HepG2 (cell line): ENCODE measurements around the gene TAF13. TPM values are rescaled to one million over a fixed set of nuclear protein-coding genes. Genes with fewer than 3 reads are reported as not detected.

Experiments
- DR1 ChIP-seq: sonication (generic); formaldehyde crosslinking; IDR thresholded peaks from 2 replicates; pipeline ENCODE4 v1.8.0; 2021; ENCODE audit warnings: mild to moderate bottlenecking, missing genetic modification reagents, inconsistent platforms
- HOXD1 ChIP-seq: sonication (generic); formaldehyde crosslinking; IDR thresholded peaks from 2 replicates; pipeline ENCODE4 v1.5.0; 2020; ENCODE audit warnings: missing genetic modification reagents
- SRSF1 ChIP-seq: fragments of 200-400 bp; formaldehyde crosslinking; optimal IDR thresholded peaks from 2 replicates; pipeline ENCODE3; 2017; ENCODE audit warnings: mild to moderate bottlenecking, low read depth, low read length, moderate library complexity
- ZMYM4 ChIP-seq: sonication (generic); formaldehyde crosslinking; IDR thresholded peaks from 2 replicates; pipeline ENCODE4 v1.8.1; 2023; ENCODE audit warnings: mild to moderate bottlenecking, missing genetic modification reagents
- ZNF501 ChIP-seq: sonication (generic); formaldehyde crosslinking; IDR thresholded peaks from 2 replicates; pipeline ENCODE4 v1.5.1; 2020; ENCODE audit warnings: mild to moderate bottlenecking, moderate library complexity, missing genetic modification reagents
- ZNF652 ChIP-seq: IDR thresholded peaks from 2 replicates; pipeline ENCODE4 v1.6.1; 2016; ENCODE audit warnings: low read depth, borderline replicate concordance
- ZNF781 ChIP-seq: sonication (generic); formaldehyde crosslinking; IDR thresholded peaks from 2 replicates; pipeline ENCODE4 v1.5.1; 2020; ENCODE audit warnings: borderline replicate concordance, mild to moderate bottlenecking, missing genetic modification reagents; ENCODE audit errors: not compliant biosample characterization
- polyA plus RNA-seq, 8 experiments: library from polyadenylated mRNA; depleted of rRNA in 3 of 8; stranded (reverse) in 7 of 8; unstranded in 1 of 8; fragments of >200 nt; fragmentation: Illumina TruSeq in 4 of 8; extraction: Trizol in 4 of 8; gene quantifications; 2 replicates each; pipeline versions ENCODE4 v1.2.1 to v1.2.3, GENCODE V29; 2011 to 2016; ENCODE audit warnings: low read depth in 4 of 8, missing spikeins in 1 of 8, mixed read lengths in 1 of 8; ENCODE audit not compliant: insufficient read depth in 1 of 8
- total RNA-seq, 5 experiments: library from RNA; depleted of rRNA; stranded (reverse); fragments of >200 nt; fragmentation: Illumina TruSeq; extraction: Trizol; gene quantifications; 2 replicates each; pipeline ENCODE4 v1.2.3, GENCODE V29; 2016; ENCODE audit warnings: low read depth in 1 of 5
- TF ChIP-seq, protein P1 (sequence below): IDR thresholded peaks from 2 replicates; pipeline ENCODE4 v1.6.1; 2016
- TF ChIP-seq, protein P2 (sequence below): sonication (generic); formaldehyde crosslinking; IDR thresholded peaks from 2 replicates; pipeline ENCODE4 v1.8.1; 2023; ENCODE audit warnings: missing genetic modification reagents, mild to moderate bottlenecking, borderline replicate concordance
- TF ChIP-seq, protein P3 (sequence below): sonication (generic); formaldehyde crosslinking; IDR thresholded peaks from 2 replicates; pipeline ENCODE4 v1.9.0; 2021; ENCODE audit warnings: missing genetic modification reagents, borderline replicate concordance
- TF ChIP-seq, protein P4 (sequence below): sonication (generic); formaldehyde crosslinking; IDR thresholded peaks from 2 replicates; pipeline ENCODE4 v1.5.1; 2020; ENCODE audit warnings: mild to moderate bottlenecking, missing genetic modification reagents
- TF ChIP-seq, protein P5 (sequence below): IDR thresholded peaks from 2 replicates; pipeline ENCODE4 v1.6.1; 2016; ENCODE audit warnings: missing biosample characterization, missing genetic modification reagents, low read depth
- TF ChIP-seq, protein P6 (sequence below), 2 experiments: sonication (generic) in 1 of 2; formaldehyde crosslinking in 1 of 2; IDR thresholded peaks; 2 replicates each; pipeline versions ENCODE4 v1.4.0 to v1.6.1; 2016 to 2020; ENCODE audit warnings: borderline replicate concordance in 1 of 2, low read depth in 1 of 2, mild to moderate bottlenecking in 1 of 2, missing genetic modification reagents in 1 of 2

TAF13 gene
- total and polyA plus RNA-seq, 2 of the 13 experiments (the other 11 are each of a cell fraction or from before 2014, with no cell fraction given), result 11.5 to 36.3 TPM

DNA sequence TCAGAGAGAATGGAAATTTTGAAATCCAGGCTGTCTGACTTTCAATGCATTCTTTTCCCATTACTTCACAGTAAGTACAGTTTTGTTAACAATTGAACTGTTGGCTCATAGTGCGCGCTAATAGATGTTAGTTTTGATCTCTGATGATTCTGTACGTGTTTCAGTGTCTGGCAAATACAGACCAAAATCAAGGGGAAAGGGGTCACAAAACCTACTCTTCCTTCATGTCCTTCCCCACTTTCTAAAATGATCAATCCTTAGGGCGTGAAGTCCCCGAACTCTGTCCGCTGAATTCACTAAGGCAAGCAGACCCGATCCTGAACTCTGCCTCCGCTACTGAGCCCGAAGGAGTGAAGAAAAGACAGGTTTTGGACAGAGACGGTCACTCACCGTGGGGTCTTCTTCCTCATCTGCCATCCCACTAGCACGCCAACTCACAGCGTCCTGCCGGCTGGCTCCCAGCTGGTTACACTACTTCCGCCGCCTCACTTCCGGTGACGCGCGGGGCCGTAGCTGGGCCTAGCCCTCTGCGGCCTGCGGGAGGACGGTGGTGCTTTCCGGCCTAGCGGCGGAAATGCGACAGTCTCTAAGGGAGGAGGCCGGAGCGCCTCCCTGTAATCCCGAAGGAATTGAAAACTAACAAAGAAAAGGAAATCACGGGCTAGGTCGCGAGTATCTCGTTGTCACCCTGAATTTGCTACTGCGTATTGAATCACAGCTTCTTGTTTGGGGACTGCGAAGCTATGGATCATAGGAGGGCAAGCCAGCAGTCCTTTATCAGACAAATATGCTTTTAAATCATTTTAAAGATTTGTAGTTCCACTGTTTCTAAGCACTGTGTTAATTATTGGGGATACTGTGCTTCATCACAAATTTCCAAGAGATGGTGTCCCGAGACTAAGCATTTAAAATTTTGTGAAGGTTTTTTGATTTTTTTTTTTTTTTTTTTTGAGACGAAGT, at the start of gene TAF13 (continued):
- TF ChIP-seq SRSF1 (peak; percentile 68), ZNF652 (CRISPR knock-in tag) (peak; percentile 14; the same call in 1 of the 2 replicates), ZMYM4 (peak; percentile 88), ZNF781 (CRISPR knock-in tag) (peak; percentile 84), DR1 (CRISPR knock-in tag) (peak; percentile 93), HOXD1 (CRISPR knock-in tag) (no peak), ZNF501 (CRISPR knock-in tag) (peak; percentile 97)
- TF ChIP-seq, protein P1, sequence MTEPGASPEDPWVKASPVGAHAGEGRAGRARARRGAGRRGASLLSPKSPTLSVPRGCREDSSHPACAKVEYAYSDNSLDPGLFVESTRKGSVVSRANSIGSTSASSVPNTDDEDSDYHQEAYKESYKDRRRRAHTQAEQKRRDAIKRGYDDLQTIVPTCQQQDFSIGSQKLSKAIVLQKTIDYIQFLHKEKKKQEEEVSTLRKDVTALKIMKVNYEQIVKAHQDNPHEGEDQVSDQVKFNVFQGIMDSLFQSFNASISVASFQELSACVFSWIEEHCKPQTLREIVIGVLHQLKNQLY (CRISPR knock-in tag), result peak; percentile 55; the same call in 1 of the 2 replicates
- TF ChIP-seq, protein P2, sequence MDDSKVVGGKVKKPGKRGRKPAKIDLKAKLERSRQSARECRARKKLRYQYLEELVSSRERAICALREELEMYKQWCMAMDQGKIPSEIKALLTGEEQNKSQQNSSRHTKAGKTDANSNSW, result 0 out of 2 replicates have a peak, but pooled peaks have one; percentile 38
- TF ChIP-seq, protein P3, sequence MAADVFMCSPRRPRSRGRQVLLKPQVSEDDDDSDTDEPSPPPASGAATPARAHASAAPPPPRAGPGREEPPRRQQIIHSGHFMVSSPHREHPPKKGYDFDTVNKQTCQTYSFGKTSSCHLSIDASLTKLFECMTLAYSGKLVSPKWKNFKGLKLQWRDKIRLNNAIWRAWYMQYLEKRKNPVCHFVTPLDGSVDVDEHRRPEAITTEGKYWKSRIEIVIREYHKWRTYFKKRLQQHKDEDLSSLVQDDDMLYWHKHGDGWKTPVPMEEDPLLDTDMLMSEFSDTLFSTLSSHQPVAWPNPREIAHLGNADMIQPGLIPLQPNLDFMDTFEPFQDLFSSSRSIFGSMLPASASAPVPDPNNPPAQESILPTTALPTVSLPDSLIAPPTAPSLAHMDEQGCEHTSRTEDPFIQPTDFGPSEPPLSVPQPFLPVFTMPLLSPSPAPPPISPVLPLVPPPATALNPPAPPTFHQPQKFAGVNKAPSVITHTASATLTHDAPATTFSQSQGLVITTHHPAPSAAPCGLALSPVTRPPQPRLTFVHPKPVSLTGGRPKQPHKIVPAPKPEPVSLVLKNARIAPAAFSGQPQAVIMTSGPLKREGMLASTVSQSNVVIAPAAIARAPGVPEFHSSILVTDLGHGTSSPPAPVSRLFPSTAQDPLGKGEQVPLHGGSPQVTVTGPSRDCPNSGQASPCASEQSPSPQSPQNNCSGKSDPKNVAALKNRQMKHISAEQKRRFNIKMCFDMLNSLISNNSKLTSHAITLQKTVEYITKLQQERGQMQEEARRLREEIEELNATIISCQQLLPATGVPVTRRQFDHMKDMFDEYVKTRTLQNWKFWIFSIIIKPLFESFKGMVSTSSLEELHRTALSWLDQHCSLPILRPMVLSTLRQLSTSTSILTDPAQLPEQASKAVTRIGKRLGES (CRISPR knock-in tag), result no peak
- TF ChIP-seq, protein P4, sequence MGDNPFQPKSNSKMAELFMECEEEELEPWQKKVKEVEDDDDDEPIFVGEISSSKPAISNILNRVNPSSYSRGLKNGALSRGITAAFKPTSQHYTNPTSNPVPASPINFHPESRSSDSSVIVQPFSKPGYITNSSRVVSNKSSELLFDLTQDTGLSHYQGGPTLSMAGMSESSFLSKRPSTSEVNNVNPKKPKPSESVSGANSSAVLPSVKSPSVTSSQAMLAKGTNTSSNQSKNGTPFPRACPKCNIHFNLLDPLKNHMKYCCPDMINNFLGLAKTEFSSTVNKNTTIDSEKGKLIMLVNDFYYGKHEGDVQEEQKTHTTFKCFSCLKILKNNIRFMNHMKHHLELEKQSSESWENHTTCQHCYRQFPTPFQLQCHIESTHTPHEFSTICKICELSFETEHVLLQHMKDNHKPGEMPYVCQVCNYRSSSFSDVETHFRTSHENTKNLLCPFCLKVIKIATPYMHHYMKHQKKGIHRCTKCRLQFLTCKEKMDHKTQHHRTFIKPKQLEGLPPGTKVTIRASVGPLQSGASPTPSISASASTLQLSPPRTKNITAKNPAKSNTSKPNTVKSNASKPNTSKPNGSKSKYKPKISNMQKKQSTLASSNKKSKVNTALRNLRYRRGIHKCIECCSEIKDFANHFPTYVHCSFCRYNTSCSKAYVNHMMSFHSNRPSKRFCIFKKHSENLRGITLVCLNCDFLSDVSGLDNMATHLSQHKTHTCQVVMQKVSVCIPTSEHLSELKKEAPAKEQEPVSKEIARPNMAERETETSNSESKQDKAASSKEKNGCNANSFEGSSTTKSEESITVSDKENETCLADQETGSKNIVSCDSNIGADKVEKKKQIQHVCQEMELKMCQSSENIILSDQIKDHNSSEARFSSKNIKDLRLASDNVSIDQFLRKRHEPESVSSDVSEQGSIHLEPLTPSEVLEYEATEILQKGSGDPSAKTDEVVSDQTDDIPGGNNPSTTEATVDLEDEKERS (CRISPR knock-in tag), result peak; percentile 44; the same call in 1 of the 2 replicates
- TF ChIP-seq, protein P5, sequence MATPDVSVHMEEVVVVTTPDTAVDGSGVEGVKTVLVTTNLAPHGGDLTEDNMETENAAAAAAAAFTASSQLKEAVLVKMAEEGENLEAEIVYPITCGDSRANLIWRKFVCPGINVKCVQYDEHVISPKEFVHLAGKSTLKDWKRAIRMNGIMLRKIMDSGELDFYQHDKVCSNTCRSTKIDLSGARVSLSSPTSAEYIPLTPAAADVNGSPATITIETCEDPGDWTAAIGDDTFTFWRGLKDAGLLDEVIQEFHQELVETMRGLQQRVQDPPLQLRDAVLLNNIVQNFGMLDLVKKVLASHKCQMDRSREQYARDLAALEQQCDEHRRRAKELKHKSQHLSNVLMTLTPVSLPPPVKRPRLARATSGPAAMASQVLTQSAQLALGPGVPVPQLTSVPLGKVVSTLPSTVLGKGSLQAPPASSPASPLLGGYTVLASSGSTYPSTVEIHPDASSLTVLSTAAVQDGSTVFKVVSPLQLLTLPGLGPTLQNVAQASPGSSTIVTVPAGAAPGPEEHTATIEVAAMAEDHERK, result peak; percentile 51; the same call in 1 of the 2 replicates
- TF ChIP-seq, protein P6, sequence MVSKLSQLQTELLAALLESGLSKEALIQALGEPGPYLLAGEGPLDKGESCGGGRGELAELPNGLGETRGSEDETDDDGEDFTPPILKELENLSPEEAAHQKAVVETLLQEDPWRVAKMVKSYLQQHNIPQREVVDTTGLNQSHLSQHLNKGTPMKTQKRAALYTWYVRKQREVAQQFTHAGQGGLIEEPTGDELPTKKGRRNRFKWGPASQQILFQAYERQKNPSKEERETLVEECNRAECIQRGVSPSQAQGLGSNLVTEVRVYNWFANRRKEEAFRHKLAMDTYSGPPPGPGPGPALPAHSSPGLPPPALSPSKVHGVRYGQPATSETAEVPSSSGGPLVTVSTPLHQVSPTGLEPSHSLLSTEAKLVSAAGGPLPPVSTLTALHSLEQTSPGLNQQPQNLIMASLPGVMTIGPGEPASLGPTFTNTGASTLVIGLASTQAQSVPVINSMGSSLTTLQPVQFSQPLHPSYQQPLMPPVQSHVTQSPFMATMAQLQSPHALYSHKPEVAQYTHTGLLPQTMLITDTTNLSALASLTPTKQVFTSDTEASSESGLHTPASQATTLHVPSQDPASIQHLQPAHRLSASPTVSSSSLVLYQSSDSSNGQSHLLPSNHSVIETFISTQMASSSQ (IDR thresholded peaks at IDR 0.05; ENCODE audit: low read depth), result no peak
- TF ChIP-seq, protein P6 (CRISPR knock-in tag; IDR thresholded peaks at IDR 0.05; ENCODE audit: borderline replicate concordance), result peak; percentile 49; the same call in 1 of the 2 replicates
